Ovary (tissue), 3 donors: ENCODE data around the gene LITAF.

Experiments
- CTCF ChIP-seq, 3 donors: fragments of 450-650 bp in 2 of 3; fragments of 200-600 bp in 1 of 3; IDR thresholded peaks; one replicate each; pipeline versions ENCODE4 v1.5.1 to v1.8.0; 2016 to 2022; ENCODE audit warnings: antibody characterized with exemption in 3 of 3, mild to moderate bottlenecking in 1 of 3
- POLR2A ChIP-seq: fragments of 450-650 bp; IDR thresholded peaks from one replicate; pipeline ENCODE4 v1.6.1; 2017; ENCODE audit warnings: antibody characterized with exemption, mild to moderate bottlenecking, moderate library complexity
- donor health status: DM: no; HTN: no; CAD: no.

GRCh38 chr16:11611871-11612664 is 25.3 kb upstream of the LITAF start:
- TF ChIP-seq CTCF (IDR thresholded peaks at IDR 0.05) (no peak), POLR2A (no peak)
